SK-N-MC (cell line): ENCODE measurements around the gene MEIS2.
A peak's percentile ranks its signal among the peaks of the same experiment; 100 is the strongest.

Source experiments
- DNase-seq: peaks from one replicate; pipeline ENCODE4 v3.0.0-alpha.2; 2011; ENCODE audit warnings: low read depth, low spot score
- H3K27ac ChIP-seq: fragments of 200-600 bp; sonication (generic); 2 replicates; pipeline ENCODE4 v1.5.1; 2016; ENCODE audit warnings: mixed run types
- H3K36me3 ChIP-seq: fragments of 200-600 bp; sonication (generic); 2 replicates; pipeline ENCODE4 v1.6.1; 2017; ENCODE audit warnings: antibody characterized with exemption, low read length, mixed read lengths; ENCODE audit not compliant: insufficient read depth
- H3K4me3 ChIP-seq: fragments of 200-600 bp; sonication (generic); 2 replicates; pipeline ENCODE4 v1.5.1; 2016
- H3K9ac ChIP-seq: fragments of 200-600 bp; sonication (generic); 2 replicates; pipeline ENCODE4 v1.8.0; 2017; ENCODE audit warnings: mixed run types, mixed read lengths; ENCODE audit not compliant: insufficient read length
- H3K9me3 ChIP-seq: fragments of 200-600 bp; sonication (generic); 2 replicates; pipeline ENCODE4 v1.6.1; 2017; ENCODE audit warnings: low read depth, mild to moderate bottlenecking, antibody characterized with exemption, low read length, moderate library complexity, mixed read lengths
- EZH2 ChIP-seq: fragments of 200-600 bp; sonication (generic); IDR thresholded peaks from one replicate; pipeline ENCODE4 v1.6.1; 2017; ENCODE audit warnings: antibody characterized with exemption
- FOXP2 ChIP-seq: optimal IDR thresholded peaks from 2 replicates; pipeline ENCODE3; 2011; ENCODE audit warnings: mild to moderate bottlenecking, moderate library complexity; ENCODE audit not compliant: insufficient read depth; ENCODE audit errors: extremely low read length, control extremely low read depth
- POLR2AphosphoS5 ChIP-seq: IDR thresholded peaks from 2 replicates; pipeline ENCODE4 v1.6.1; 2012; ENCODE audit warnings: mild to moderate bottlenecking, low read depth, low read length, borderline replicate concordance

Gene MEIS2

GRCh38 chr15:37097144-37097919 is 3.0 kb downstream of the MEIS2 start:
- Histone ChIP-seq H3K36me3 (peaks cover 27% of the 10 kb centered on the region), H3K4me3 (peak overlapping the region; percentile 81), H3K27ac (no peak overlapping the region), H3K9me3 (no peaks in the 10 kb centered on the region), H3K9ac (peak overlapping the region; percentile 90)
- TF ChIP-seq FOXP2 (no peak), EZH2 (no peak), POLR2AphosphoS5 (no peak)
- no peak for DNase-seq

GRCh38 chr15:37096558-37097143 is 3.7 kb downstream of the MEIS2 start:
- no peak for DNase-seq
- H3K36me3 ChIP-seq: peaks cover 32% of the 10 kb centered on the region
- H3K9ac ChIP-seq: no peak overlapping the region
- peak overlapping the region; percentile 81 for H3K4me3 ChIP-seq
- TF ChIP-seq FOXP2 (no peak), POLR2AphosphoS5 (no peak), EZH2 (no peak)
- H3K27ac ChIP-seq: no peak overlapping the region
- H3K9me3 ChIP-seq: no peaks in the 10 kb centered on the region

DNA sequence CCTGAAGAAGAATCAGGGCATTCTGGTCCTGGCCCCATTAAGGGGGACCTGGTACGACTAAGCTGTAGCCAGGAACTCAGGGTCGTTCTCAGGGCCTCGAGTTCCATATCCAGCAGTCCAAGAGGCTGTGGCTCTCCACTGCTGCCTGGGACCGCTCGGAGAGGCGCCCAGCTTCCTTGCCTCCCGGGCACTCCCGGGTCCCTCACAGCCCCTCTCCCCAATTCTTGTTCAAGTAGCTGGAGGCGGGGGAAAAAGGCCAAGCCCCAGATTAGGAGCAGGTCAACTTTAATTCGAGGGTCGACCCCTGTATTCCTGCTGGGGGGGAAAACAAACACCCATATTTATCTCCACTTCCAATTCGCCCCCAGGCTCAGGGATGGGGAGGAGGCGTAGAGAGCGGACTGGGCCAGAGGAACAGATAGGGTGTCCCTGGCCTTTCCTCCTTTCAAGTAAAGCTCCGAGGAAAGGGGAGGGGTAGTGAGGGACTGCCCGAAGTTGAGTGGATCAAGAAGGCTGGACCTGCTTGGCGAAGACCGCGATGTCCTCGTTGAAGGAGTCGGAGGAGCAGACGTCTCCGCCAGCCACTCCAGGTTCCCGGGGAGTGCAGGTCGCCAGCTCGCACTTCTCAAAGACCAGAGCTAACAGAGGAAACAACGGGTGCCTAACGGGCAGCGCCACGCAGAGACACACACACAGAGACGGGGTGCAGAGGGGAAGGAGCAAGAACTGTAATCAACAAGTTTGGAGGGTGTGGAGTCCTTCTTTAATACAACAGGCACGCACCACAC is 4.4 kb downstream of the MEIS2 start:
- H3K36me3 ChIP-seq: peaks cover 35% of the 10 kb centered on the region
- H3K4me3 ChIP-seq: no peak overlapping the region
- H3K9me3 ChIP-seq: no peaks in the 10 kb centered on the region
- TF ChIP-seq FOXP2 (no peak), POLR2AphosphoS5 (no peak), EZH2 (no peak)
- no peak overlapping the region for H3K27ac ChIP-seq
- no peak overlapping the region for H3K9ac ChIP-seq
- no peak for DNase-seq

DNA sequence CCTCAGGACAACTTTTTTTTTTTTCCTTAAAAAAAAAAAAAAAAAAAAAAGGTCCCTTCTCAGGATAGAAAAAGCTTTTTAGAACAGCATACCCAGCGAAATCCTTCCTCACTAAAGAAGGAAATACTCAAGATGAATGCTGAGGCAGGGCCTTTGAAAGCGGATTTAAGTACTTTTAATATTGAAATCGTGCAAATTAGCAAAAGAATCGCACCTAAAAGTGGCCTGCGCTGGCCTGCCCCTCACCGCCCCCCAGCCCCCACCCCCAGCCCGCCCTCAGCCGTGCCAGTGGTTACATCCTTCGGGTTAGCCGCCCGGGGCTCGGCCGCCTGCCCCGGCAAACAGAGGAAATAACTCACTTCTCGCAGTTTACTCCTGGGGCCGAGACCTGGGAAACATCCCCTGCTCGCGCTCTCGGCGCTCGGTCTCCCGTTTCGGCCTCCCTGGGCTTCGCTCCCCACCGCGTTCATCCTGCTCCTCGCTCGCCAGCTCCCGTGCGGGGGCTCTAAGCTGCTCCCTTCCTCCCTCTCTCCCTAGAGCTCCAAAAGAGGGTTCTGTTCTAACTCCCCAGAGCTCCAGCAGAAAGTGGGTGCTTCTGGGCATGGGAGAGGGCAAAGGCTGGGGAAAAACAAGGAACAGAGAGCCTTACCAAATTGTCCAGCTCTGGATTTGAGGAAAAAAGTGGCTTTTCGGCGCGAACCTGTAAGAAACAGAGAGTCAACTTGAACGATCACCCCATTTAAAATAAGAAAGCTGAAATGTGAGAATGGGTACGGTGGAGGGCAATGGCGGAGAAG is 5.2 kb downstream of the MEIS2 start:
- Histone ChIP-seq H3K4me3 (no peak overlapping the region), H3K9ac (no peak overlapping the region), H3K36me3 (peaks cover 40% of the 10 kb centered on the region), H3K9me3 (no peaks in the 10 kb centered on the region), H3K27ac (no peak overlapping the region)
- TF ChIP-seq FOXP2: no peak
- TF ChIP-seq POLR2AphosphoS5: no peak
- no peak for TF ChIP-seq EZH2
- DNase-seq: no peak

DNA sequence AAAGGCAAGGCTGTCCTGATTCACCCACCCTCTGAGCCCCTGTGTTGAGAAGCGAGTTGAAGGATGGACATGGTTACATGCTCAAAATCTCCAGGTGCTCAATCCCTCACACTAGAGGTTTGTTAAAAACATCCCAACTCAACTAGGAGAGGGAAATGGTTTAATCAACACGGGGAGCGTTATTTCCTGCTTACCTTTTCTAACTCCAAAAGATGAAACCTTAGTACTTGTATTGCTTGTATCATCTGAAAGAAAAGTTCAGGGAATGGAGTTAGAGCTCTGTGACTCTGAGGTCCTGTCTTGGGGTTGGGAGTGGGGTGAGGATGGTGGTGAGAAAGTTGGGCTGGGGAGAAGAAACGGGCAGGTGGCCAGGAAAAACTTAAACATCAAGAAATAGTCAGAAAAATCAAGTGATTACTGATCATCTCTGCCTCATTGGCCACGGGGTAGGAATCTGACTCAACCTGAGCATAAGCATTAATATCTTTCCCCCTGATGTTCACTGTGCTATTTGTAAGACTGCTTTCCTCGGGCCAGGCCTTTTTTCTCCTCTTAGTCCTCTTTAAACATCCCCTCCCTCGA is 5.9 kb downstream of the MEIS2 start:
- Histone ChIP-seq H3K27ac (no peak overlapping the region), H3K9ac (no peak overlapping the region), H3K36me3 (peaks cover 44% of the 10 kb centered on the region), H3K9me3 (no peaks in the 10 kb centered on the region), H3K4me3 (no peak overlapping the region)
- no peak for DNase-seq
- no peak for TF ChIP-seq EZH2
- TF ChIP-seq FOXP2: no peak

- H3K9me3 ChIP-seq: no peaks in the 10 kb centered on the region
- H3K4me3 ChIP-seq: no peak overlapping the region
- no peak for TF ChIP-seq POLR2AphosphoS5
- no peak for TF ChIP-seq FOXP2
- no peak for TF ChIP-seq EZH2
- no peak overlapping the region for H3K27ac ChIP-seq
- H3K36me3 ChIP-seq: peaks cover 49% of the 10 kb centered on the region
- H3K9ac ChIP-seq: no peak overlapping the region
- DNase-seq: no peak
These were observed 6.6 kb downstream of the MEIS2 start for GRCh38 chr15:37093480-37094332.

DNA sequence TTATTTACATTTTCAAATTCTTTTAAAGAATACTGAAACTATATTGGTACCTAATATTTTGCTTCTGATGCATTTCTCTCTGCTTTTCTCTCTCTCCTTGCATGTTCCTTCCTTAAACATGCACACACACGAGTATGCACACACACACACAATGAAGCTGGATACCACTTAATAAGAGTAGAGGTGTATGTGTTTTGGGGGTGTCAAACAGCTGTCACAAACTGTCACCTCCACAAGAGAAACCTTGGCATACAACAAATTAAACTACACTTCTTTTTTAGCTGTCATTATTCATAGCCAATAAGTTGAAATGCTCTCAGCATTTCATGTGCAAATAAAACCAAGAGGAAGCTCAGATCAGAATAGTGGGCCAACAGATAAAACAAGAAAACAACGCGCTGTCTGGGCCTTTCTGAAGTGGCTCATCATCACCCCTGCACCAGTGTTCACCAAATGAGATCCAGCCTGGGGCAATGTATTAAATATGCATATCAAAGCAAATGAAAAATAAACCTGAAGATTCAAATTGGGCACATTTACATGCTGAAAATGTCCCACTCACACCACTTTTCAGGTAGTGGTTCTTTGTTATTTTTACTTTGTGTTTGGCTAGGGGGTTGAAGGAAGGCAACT is 9.7 kb downstream of the MEIS2 start:
- TF ChIP-seq POLR2AphosphoS5 (no peak), EZH2 (no peak), FOXP2 (no peak)
- peaks cover 67% of the 10 kb centered on the region for H3K36me3 ChIP-seq

More for the DNA sequence above, 9.7 kb downstream of the MEIS2 start:
- no peak overlapping the region for H3K9ac ChIP-seq
- no peak for DNase-seq
- H3K9me3 ChIP-seq: no peaks in the 10 kb centered on the region
- no peak overlapping the region for H3K27ac ChIP-seq
- no peak overlapping the region for H3K4me3 ChIP-seq
